ENCODE measurements around the gene TXNDC15.

TXNDC15 gene

DNA sequence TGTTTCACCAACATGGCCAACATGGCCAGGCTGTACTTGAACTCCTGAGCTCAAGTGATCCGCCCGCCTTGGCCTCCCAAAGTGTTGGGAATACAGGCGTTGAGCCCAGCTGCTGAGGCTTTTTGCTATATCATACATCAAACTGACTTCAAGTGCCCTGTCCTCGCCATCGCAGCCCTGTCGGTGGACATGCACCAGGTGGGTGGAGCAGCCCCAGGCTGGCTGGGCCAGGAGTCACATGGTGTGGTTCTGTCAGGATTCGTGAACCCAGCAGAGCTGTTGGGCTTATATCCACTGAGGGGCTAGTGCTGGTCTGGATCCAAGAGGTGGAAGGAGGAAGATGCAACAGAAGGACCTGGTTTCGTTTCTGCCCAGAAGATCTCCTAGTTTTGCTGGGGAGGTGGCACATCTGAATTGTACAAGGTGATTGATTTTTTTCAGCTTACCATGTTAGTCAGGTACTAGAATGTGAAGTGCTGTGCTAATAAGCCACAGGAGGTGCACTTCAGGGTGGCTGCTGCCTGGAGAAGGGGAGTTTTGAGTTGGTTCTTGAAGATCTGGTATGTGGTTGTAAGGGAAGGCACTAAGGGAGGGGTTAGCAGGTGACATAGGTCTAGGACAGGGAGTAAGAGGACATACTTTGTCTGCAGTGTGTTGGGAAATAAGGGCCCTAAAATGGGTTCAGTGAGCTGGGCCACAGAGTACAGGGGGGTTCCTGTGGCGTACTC is 46.8 kb downstream of the TXNDC15 start:
- DNase-seq (ENCODE audit: low read depth) = no peak

DNA sequence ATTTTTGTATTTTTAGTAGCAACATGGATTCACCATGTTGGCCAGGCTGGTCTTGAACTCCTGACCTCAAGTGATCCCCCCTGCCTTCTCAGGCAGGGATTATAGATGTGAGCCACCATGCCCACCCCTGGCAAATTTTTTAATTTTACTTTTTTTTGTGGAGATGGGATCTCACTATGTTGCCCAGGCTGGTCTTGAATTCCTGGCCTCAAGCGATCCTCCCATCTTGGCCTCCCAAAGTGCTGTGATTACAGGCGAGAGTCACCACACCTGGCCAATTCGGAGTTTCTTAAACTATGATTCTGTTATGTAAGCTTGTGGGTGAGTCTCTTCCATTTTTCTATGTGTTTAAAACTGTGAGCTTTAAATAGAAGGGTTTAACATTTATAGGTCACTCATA is 58.3 kb downstream of the TXNDC15 start:
- DNase-seq (ENCODE audit: low read depth) = no peak

DNA sequence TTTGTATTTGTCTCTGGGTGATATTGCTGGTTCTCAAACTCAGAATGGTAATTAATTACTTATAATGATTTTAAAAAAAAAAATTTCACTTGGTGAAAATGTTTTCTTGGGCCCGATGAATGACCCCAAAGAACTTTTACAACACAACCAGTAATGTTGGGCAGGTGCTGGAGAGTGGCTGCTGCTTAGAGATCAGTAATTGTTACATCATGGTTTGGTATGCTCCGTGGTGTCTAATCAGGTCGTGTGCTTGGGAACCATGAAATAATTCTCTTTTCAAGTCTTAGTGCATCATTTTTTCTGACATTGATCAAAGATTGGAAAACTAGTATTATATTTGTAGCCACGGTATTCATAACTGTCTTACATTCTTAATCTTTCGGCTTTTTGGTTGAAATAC is 60.0 kb downstream of the TXNDC15 start:
- no peak for DNase-seq (ENCODE audit: low read depth)

DNA sequence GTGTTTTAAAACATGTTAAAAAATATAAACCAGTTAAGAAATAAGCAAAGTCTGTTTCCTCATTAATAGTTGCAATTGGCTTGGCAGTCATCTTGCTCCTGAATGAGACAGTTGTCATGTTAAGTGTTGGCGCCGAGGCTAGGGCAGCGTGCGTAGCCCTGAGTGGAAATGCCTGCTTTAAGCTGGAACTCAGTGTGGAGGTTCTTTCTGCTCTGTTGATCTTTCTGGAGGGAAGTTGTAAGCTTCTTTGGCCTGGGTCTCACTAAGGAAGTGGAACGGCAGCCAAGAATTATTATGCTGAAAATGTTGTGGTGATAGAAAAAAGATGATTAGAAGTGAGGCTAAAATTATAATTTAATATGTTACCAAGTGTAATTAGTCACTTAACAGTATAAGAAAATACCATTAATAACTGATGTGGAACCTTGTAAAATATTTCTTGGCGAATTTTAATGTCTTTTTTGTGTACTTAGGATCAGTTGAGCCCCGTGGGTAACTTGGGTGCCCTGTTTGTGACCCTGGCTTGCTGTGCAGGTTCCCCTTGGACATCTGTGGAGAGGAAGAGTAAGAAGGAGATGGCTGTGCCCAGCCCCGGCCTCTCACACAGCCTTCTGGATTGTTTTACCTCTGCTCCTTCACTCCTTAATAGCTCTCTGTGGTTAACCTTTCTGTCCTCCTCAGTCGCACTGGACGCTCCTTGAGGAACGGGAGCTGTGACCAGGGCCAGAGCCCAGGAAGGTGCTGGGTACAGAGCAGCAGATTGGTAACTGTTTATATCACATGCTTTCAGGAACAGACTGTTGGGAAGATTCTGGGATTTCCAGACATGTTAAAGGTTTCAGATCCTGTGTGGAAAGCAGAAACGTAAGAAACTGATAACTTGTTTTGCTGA is 61.8 kb downstream of the TXNDC15 start:
- DNase-seq (ENCODE audit: low read depth) = no peak

DNA sequence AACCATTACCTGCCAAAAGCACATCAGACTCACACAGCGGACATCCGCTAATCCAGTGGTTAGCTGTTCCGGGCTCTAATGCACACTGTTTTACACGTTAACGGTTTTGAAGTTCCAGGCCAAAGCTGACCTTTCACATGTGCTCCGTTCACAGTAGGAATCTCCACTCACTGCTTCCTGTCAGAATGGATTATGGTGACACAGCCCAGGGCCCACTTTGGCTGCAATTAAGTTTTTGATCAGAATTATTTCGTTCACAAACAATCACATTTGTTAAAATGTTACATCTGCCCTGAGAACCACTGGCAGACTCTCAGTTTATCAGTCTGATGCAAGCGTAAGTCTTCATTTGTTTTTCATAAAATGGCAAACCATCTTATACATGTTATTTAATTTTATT is 63.4 kb downstream of the TXNDC15 start:
- no peak for DNase-seq (ENCODE audit: low read depth)

DNA sequence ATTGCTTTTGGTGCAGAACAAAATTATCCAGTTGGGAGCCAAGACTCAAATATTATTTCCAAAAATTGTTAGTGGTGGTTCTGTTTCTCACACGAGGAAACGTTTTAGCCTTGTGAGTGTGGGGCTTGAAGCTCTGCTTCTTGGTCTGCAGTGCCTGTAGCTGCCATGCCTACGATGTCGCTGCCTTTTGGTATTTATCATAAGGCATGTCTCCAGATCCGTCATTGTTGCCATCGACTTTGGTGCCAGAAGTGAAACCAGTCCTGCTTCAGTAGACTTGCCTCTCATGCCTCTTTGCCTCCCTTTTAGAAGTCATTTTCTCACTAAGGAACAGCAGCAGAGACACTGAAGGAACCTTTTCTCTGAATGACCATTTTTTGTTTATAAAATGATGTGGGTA is 63.9 kb downstream of the TXNDC15 start:
- no peak for DNase-seq (ENCODE audit: low read depth)

DNA sequence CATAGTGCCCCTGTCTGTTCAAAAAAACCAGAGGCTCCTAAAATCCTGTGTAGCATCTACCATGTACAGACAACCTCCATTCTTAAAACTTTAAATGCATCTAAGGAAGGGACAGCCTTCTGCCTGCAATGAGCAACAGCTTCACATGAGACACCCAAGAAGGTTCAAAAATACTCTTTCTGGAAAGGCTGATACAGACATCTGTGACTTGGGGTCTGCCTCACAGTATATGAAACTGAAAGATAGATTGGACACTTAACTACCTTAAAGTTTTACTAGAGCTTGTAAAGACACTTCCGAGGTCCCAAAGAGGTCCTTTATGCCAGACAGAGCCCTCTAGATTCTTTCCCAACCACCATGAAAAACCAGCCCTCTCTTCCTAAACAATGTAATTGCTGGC is 65.3 kb downstream of the TXNDC15 start:
- no peak for DNase-seq (ENCODE audit: low read depth)

DNA sequence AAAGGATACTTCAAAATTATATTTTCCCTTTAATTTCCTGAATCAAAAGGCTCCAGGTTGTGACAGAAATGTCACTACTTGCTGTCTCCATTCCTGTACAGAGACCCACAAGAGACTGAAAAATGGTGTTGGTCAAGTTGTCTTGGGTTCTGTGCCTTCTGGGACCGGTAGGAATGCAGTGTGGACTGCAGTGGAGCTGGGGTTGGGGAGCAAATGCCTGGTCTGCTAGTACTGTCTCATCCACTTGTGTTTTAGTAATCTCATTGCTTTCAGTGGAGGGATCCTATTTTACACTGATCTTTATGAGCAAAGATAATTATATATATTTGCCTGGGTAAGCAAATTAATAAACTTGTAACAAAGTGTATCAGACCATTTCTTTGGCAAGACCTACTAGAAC is 69.4 kb downstream of the TXNDC15 start:
- DNase-seq (ENCODE audit: low read depth) = no peak

DNA sequence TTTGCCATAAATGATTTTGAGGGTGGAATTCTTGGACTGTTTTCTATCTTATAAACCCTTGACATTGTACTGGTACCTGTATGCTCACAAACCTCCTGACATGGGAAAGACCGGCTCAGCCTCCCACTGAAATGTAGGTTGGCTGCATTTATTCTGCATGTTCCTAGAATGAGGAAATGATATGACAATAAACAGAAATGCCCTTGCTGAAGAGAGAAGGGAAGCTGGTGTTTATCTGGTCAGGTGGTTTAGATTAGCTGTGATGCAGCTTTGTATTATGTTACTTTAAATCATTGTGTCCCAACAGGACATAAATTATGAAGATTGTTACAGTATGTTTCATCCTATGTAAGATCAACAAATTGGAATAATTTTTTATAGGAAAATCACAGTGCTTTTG is 70.5 kb downstream of the TXNDC15 start:
- no peak for DNase-seq (ENCODE audit: low read depth)

DNA sequence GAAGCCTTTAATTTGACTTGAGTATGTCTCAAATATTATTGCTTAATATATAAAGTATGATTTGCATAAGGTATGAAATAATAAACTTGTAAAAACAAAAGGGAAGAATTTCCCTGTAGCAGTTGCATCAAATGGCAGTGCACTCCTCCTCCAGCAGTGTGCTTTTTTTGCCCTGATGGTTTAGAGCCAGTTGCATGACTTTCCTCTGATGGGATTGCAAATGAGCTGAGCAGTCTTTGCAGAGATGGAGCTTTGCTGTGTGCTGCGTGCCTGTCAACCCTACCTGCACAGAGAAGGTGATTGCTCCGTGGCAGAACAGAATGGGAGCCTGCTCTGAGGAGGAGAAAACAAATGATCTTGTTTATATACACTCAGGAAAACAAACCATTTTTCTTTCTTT is 70.9 kb downstream of the TXNDC15 start:
- DNase-seq (ENCODE audit: low read depth) = no peak

DNA sequence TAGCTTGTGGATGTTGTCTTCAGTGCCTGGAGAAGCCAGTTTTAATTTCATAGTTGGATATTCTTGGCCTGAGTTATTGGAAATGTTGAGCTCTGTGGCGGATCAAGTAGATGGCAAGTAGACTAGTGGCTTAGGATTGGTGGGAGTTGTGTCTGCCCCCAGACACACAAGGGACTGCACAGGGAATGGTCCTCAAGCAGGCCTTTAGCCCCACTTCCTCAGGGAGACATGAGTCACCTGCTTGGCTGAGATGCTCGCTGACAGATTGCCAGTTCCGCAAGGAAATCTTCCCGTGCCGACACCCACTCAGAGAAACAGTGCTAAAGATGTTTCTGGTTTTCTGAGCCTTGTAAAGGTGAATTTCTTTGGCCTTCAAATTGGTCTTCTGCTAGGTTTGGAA is 74.7 kb downstream of the TXNDC15 start:
- DNase-seq (ENCODE audit: low read depth) = no peak

DNA sequence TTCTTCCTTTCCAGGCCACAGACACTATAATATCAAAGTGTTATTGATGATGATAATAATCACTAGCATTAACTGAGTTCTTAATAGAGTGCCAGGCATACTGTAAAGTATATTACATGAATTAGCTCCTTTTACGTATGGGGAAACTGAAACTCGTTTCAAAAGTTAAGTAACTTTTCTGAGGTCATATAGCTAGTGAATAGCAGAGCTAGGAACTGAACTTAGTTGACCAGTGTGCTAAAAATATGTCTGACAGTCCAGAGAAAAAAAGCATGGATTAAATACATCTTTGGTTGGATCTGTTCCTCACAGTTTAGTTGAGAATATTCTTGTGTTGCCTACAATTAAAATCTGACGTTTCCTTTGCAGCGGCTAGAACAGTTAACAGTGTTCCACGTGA is 75.1 kb downstream of the TXNDC15 start:
- no peak for DNase-seq (ENCODE audit: low read depth)
